GM18499 (cell line): Measurements from ENCODE around the gene CDKN1B.

Experiments
- ATAC-seq: cut with Tn5 transposase; IDR thresholded peaks from one replicate; pipeline ENCODE4 v1.9.1; 2021; ENCODE audit warnings: moderate number of reproducible peaks; ENCODE audit not compliant: insufficient read depth, unreplicated experiment

Gene CDKN1B

GRCh38 chr12:12699345-12699744 is 17.8 kb upstream of the CDKN1B start:
- no peak for ATAC-seq

DNA sequence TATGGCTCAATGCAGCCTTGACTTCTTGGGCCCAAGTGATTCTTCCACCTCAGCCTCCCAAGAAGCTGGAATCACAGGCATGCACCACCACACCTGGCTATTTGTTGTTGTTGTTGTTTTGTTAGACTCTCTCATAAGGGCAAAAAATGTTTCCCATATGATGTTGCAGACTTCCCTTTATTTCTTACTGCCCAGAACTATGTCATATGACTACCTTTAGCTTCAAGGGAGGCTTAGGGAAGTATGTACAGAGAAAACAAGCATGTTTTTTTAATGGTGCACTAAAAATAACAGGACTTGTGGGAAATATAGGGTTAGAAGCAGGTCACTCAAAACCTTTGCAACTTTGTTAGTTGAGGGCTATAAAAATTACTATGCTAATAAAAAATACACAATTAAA is 16.9 kb upstream of the CDKN1B start:
- ATAC-seq, result no peak

GRCh38 chr12:12701457-12701856 is 15.7 kb upstream of the CDKN1B start:
- no peak for ATAC-seq

DNA sequence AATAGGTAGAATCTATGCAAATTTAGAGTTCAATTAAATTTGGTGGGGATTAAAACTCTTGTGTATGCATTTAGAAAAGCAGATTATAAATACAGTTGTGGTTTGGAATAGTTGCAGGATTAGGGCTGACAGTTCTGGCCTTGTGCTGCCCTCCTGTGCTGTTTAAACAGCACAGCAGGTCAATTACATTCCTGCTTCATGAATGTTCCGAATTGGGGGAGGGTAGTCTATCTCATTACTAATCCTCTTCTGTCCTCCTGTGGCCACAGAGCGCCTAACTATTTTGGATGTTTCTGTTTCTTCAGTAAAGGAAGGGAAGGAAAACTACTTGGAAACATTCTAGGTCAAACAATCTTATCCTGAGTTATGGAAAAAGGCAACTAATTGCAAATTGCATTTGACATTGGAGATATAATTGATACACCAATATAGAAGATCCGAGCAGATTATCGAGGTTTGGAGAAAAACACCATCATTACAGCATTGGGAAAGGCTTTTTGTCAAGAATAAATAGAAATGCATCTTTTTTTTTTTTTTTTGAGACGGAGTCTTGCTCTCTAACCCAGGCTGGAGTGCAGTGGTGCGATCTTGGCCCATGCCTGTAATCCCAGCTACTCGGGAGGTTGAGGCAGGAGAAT is 12.5 kb upstream of the CDKN1B start:
- no peak for ATAC-seq

DNA sequence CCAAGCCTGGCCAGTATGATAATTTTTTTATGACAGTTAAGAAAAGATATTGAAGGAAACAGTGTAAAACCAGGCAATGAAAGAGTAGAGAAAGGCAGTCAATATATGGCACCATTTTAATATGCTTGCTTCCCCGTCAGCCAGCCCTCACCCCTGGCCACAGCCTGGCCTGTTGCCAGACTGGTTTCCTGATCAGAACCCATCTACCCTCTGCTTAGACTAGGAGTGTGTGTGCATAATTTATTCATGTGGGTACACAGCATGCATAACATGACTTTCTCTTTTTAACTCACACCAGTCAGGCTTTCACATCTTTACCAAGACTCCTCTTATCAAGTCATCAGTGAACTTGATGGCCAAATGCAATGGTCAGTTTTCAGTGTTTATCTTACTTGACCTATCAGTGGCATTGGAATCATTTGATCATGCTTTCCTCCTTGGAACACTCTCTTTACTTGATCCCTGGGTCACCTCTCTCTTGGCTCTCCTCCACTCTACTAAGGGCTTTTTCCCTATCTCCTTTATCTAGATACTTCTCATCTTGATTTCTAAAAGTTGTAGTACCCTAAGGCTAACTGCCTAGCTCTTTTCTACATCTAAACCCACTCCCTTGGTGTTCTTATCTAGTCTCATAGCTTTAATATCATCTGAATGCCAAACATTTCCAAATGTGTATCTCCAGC is 11.2 kb upstream of the CDKN1B start:
- no peak for ATAC-seq

DNA sequence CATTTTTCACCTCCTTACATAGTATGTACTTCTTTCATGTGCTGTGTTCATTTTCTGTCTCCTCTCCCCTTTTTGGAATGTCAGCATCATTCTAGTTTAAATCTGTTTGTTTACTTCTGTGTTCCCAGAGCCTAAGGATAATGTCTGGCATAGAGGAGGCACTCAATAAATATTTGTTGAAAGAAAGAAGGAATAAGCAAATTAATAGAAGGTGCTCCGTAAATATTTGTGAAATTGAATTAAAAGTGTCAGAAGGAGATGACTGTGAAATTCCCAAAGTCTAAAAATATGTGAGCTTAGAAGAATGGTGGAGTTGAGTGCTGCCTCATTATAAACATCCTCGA is 3.3 kb upstream of the CDKN1B start:
- no peak for ATAC-seq

DNA sequence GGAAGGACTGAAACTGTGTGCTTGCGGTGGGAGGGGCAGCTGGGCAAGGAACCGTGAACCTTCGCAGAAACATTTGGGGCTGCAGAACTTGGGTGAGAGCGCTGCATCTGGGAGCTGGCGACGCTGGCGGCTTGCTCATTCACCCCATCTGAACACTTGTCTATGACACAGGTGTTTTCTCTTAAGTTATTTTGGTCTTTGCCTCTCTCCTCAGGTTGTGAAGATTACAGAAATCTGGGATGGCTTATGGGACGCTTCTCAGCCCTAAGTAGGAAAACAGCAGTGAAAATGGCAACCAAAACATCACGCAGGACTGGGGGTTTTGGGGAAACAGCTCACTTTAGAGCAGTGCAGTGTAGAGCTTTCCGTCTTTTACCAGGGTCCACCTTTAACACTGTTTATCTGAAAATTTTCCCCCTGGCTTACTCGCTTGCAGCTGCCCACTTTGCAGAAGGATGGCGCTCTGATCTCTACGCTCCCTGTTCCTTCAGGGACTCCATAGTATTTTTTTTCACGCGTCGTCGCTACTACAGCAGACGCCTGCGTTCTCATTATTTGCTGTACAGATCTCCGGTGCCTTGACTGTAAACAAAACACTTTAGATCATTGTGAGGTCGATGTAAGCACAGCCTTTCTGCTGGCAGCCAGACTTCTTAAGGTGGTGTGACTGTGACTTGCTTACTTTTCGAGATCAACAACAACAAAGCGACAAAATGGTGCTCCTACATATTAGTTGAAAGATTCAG is 2.7 kb upstream of the CDKN1B start:
- no peak for ATAC-seq

GRCh38 chr12:12715128-12715458 is 2.1 kb upstream of the CDKN1B start:
- ATAC-seq, result no peak

- no peak for ATAC-seq
These were observed 1.6 kb upstream of the CDKN1B start for GRCh38 chr12:12715459-12716150.

- ATAC-seq, result no peak
These were observed 896 bp upstream of the CDKN1B start for GRCh38 chr12:12716151-12716792.

- ATAC-seq, result no peak
These were observed 615 bp downstream of the CDKN1B start for GRCh38 chr12:12717586-12718380.

DNA sequence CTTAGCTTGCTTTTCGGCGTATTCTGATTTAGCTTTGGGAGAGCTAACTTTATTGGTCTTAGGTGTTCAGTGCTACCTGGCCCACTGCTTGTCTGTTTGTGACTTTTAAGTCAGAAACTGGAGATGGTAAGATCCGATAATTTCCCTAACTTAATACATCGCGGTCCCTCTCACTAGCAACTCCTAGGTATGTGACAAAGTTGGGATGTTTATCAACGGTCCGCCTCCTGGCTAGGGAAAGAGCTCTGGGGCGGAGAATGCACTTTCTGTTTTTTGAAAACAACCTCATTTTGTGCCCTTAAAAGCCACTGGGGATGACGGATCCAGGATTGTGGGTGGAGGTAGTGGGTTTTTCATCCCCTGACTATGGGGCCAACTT is 1.2 kb downstream of the CDKN1B start:
- no peak for ATAC-seq

DNA sequence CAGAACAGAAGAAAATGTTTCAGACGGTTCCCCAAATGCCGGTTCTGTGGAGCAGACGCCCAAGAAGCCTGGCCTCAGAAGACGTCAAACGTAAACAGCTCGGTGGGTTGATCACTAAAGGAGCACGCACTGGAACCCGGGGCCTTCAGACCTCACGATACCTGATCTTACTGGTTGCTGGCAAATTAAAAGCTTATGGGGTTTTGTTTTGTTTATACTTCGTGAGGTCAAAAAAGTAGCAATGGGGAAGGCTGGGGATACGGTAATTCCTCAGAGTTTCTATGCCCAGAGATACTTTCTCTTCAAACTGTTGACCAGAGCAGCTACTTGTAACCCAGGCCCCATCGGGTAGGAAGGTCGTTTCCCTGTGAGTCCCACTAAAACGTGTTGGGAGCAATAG is 1.7 kb downstream of the CDKN1B start:
- ATAC-seq, result no peak

DNA sequence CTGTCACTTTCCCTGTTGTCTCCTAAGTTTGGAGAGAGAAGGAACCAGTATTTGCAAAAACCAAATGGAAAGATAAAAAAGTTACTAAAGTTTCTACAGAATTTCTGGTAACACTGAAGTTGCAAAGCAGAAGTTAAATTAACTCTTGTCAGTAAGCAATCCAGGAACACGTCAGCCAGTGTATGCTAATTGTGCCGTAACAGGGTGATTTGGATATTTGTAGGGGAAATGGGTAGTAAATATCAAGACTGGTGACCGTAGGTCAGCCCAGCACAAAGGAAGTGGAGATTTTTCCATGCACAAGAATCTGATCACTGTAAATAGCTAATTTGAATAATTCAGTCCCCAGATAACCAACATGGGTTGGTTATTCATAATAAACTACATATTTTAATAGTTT is 2.3 kb downstream of the CDKN1B start:
- no peak for ATAC-seq

DNA sequence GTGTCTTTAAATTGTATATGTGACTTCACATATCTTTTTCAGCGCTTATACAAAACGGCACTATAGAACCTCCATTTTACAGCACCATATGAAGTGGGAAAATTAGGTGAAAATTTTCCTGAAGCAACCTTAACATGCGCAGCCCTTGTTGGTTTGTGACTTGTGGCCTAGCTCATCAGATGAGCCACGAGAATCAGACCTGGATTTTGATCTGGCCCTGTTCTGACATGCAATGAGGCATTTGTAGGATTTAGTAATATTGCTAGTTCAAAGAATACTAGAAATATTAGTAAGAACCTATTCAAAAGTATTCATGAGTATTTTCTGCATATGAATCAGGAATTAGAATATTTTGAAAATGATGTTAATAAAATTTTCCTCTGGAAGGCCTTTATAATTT is 2.9 kb downstream of the CDKN1B start:
- ATAC-seq, result no peak

DNA sequence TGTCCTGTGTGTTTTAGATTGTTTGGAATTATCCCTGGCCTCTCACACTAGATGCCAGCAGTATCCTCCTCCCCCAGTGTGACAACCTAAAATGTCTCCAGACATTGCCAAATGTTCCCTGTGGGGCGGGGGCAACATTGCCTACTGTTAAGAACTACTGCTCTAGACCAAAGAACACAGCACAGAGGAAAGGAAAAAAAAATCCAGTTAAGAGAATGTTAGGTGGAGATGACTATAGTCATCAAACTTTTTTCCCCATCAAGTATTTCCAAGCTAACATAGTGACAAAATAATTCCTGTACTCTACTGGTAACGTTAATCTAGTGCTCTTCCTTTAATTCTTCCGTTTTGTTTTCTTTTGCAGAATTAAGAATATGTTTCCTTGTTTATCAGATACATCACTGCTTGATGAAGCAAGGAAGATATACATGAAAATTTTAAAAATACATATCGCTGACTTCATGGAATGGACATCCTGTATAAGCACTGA is 3.5 kb downstream of the CDKN1B start:
- no peak for ATAC-seq

- ATAC-seq, result no peak
These were observed 4.1 kb downstream of the CDKN1B start for GRCh38 chr12:12721176-12721751.

GRCh38 chr12:12721814-12722434 is 4.8 kb downstream of the CDKN1B start:
- no peak for ATAC-seq
